Dermis blood vessel endothelial cell (primary cell): Measurements from ENCODE around the gene ALOX5. TPM values are rescaled to one million over a fixed set of nuclear protein-coding genes. Genes with fewer than 3 reads are reported as not detected.
"Not testable (repeated sequence)": the region's sequence is repeated elsewhere in the genome, so short reads cannot be mapped to it uniquely, and the experiment has no call there.

Source experiments
- DNase-seq: peaks from one replicate; pipeline ENCODE4 v3.0.0; 2010
- total RNA-seq: library from RNA; depleted of rRNA; stranded (reverse); fragments of >200 nt; gene quantifications from 2 replicates; pipeline ENCODE4 v1.2.3, GENCODE V29; 2014

Gene ALOX5
- total RNA-seq, 1 donor from 2014 or later, result 0.34 TPM

DNA sequence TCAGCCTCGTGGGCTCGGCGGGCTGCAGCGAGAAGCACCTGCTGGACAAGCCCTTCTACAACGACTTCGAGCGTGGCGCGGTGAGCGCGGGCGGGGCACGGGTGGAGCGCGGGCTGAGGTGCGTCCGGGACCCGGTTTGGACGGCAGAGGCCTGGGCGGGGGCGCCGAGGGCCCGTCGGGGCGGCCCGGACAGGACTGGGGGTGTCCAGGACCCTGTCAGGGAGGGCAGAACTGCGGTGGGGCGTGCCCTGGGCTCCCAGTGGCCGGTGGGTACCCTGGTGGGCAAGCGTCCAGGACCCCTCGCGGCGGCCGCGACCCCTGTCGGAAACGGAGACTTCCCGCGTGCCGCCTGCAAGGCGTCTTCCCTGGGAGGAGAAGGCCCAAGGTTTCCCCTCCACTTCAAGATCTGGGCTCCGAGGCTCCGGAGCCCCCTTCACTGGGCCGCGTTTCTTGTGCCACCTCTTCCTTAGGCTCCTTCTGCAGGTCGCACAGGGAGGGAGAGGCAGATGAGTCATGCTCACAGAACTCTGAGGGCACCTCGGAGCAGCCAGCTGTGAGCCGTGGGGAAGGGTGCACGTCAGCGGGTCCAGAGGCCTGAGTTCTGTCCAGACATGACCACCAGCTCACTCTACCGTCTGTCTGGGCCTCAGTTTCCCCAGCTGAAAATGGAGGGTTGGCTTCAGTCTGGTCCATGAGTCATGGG lies 485 bp downstream of the ALOX5 start:
- DNase-seq, result no peak

GRCh38 chr10:45375101-45375500 lies 1.1 kb downstream of the ALOX5 start:
- no peak for DNase-seq

DNA sequence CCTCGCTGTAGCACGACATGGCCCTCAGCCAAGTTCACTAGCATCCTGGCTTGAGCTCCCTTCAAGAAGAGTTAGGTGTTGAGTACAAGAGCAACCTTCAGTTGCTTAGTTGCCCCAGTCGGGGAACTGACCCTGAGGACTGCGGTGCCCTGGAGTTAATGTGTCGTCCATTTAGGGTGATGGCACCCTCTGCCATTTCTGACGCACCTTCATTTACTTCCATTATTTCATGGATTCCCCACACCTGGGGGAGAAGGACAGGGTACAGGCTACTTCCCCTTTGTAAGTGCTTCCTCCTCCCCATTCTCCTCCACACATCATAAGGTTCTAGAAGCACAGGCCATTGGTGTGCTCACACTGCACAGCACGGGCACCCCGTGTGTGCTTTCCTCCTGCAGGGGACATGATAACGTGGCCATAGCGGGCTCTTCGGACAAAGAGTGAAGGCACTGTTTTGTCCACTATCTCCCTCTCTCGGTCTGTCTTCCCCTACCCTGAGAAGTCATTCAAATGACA lies 1.8 kb downstream of the ALOX5 start:
- no peak for DNase-seq

GRCh38 chr10:45376371-45376801 lies 2.4 kb downstream of the ALOX5 start:
- DNase-seq, result no peak

GRCh38 chr10:45377321-45377720 lies 3.3 kb downstream of the ALOX5 start:
- no peak for DNase-seq

- no peak for DNase-seq
Measured at GRCh38 chr10:45377858-45378257, 3.8 kb downstream of the ALOX5 start.

GRCh38 chr10:45378914-45379726 lies 5.1 kb downstream of the ALOX5 start:
- no peak for DNase-seq

DNA sequence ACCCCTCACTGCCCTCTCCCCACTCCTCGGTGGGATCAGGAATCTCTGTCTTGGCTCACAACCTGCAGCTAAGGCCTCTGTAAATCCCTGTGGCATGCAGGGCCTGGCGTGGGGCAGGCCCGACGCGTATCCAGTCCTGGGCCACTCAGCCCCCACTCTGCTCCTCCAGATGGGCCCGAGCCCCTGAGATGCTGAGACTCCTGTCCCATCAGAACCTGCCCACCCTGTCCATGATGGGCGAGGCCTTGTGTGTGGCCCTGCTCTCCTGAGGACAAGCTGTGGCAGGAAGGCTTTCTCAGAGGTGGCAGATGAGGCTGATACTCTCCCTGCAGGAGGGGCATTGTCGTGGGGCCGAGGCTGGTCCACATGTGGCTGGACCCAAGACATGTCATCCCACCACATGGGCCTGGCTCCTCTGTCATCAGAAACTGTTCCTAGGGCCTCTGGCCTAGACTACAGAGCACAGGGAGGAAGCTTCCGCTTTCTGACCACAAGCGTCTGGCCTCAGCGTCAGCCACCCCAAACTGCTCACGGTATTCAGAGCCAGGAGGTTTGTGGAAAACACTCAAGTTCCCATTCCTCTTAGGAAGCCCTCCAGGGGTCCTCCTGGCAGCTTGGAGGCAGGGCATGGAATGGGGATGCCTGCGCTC lies 6.0 kb downstream of the ALOX5 start:
- DNase-seq, result no peak

- DNase-seq, result no peak
Measured at GRCh38 chr10:45380903-45381620, 7.0 kb downstream of the ALOX5 start.

DNA sequence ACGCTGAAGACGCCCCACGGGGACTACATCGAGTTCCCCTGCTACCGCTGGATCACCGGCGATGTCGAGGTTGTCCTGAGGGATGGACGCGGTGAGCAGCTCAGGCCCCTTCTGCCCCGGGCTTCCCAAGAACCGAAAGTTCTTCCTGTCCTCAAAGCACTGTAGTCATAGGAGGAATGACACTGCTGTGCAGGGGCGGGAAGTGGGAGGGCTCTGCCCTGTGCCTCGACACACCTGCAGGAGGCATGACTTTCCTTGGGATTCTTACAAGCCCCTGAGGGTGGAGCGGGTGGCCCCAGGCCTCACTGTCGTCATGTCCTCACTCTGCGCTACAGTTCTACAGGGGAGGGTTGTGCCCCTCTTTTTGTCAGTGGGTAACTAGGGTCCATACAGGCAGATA lies 8.6 kb downstream of the ALOX5 start:
- no peak for DNase-seq

- DNase-seq, result no peak
Measured at GRCh38 chr10:45383682-45384330, 9.8 kb downstream of the ALOX5 start.

DNA sequence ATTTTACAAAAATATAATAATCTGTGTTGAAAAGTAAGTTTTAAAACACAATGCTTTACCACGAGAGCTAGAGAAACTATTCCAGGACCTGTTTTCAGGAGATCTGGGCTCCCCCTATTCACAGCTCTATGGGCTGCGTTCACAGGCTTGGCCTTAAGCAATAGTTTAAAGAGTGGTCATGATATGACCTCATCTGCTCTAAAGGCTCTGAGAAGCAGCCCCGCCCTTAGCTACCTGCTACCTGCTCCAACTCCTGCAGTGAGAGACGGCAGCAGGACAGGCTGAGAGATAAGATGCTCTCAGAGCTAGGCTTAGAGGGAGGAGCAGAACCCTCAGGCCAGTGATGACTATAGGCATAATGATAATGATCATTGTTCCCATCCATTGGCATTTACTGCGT lies 12.6 kb downstream of the ALOX5 start:
- DNase-seq, result no peak

GRCh38 chr10:45387096-45387893 lies 13.3 kb downstream of the ALOX5 start:
- no peak for DNase-seq

GRCh38 chr10:45389671-45390070 lies 15.7 kb downstream of the ALOX5 start:
- not testable (repeated sequence) for DNase-seq

DNA sequence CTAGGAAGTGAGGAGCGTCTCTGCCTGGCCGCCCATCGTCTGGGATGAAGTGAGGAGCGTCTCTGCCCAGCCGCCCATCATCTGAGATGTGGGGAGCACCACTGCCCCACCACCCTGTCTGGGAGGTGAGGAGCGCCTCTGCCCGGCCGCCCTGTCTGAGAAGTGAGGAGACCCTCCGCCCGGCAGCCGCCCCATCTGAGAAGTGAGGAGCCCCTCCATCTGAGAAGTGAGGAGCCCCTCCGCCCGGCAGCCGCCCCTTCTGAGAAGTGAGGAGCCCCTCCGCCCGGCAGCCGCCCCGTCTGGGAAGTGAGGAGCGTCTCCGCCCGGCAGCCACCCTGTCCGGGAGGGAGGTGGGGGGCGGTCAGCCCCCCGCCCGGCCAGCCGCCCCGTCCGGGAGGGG lies 17.6 kb downstream of the ALOX5 start:
- DNase-seq, result not testable (repeated sequence)

DNA sequence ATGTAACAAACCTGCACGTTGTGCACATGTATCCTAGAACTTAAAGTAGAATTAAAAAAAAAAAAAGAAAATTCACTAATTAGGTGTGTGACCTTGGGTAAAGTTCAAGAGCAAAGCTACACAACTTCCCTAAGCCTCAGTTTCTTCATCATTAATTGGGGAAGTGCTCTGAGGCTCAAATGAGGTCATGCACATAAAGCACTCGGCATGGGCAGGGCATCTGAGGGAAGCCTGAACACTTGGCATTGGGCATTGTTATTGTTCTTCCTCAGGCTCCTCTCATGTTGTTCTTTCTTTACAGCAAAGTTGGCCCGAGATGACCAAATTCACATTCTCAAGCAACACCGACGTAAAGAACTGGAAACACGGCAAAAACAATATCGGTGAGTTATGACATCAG lies 21.5 kb downstream of the ALOX5 start:
- no peak for DNase-seq

DNA sequence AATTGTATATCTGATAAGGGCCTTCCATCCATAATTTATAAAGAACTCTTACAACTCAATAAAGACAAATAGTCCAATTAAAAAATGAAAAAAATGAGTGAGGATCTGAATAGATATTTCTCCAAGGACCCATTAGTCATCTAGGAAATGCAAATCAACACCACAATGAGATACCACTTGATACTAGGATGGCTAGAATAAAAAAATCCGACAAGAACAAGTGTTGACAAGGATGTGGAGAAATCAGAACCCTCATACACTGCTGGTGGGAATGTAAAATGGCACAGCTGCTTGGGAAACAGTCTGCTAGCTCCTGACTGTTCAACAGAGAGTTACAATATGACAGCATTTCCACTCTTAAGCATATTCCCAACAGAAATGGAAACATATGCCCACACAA lies 24.6 kb downstream of the ALOX5 start:
- no peak for DNase-seq

- no peak for DNase-seq
Measured at GRCh38 chr10:45399113-45399512, 25.1 kb downstream of the ALOX5 start.

DNA sequence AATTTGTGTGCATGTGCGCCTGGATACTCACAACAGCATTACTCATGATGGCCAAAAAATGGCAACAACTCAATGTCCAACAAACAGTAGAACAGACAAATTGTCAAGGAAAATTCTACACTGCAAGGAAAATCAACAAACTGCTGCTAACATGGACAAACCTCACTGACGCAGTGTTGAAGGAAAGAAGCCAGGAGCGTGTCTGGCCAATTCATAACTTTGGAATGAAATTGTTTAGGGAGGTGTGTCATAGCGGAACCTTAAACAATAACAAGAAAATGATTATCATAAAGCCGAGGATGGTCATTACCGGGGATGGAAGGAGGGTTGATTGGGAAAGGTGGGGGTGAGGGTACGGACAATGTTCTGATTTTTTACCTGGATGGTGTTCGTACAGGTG lies 29.1 kb downstream of the ALOX5 start:
- DNase-seq, result no peak

DNA sequence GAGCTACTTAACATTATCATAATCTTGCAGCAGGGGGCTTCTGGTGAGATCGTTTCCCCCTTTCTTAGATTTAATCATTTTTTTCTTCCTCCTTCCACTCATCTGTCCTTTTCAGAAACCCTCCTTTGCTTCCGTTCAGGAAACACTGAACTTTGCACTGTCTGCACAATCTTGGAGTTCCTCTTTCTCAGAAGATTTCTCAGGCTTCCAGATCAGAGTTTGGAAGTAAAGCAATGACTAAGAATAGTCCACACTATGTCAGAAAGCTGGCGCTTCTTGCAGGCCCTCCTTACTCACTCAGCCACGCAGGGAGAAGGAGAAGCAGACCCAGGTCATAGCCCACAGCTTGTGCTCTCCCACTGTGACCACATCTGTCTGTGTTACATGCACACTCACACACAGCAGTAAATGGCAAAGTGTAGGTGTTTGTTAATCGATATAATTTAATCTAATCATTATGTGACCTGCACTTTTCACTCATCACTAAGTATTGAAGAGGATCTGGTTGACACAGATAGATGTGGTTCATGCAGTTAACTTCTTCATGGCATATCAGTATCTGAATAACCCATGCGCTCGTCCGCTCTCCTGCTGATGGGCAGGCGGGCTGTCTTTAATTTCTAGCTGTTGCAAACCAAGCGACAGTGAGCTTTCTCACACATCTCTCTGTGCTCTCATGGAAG lies 30.2 kb downstream of the ALOX5 start:
- no peak for DNase-seq

DNA sequence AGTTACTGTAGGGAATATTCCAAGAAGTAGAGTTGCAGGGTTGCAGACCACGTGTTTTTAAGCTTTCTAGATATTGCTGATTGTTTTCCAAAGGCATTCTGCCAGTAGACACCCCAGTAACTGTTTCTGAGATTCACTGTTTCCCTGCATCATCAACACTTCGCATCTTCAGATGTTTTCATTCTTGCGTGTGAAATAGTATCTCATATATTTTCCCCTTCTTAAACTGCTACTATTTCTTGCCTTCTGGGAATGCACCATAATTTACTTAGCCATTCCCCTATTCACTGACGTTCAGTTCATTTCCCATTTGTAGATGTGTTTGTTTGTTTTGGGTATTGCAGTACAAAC lies 30.7 kb downstream of the ALOX5 start:
- no peak for DNase-seq
